ENCODE data around the gene CYB5D1. TPM values are rescaled to one million over a fixed set of nuclear protein-coding genes. Genes with fewer than 3 reads are reported as not detected.

Gene CYB5D1
- total RNA-seq, 1 experiment from 2014 or later = 8.5 TPM

GRCh38 chr17:7897773-7898172 is 40.0 kb downstream of the CYB5D1 start:
- DNase-seq = no peak
- no peak overlapping the region for H3K4me3 ChIP-seq (ENCODE audit: low read length)

GRCh38 chr17:7903154-7904103 is 45.6 kb downstream of the CYB5D1 start:
- Histone ChIP-seq H3K4me1 (ENCODE audit: low read length) (no peaks in the 10 kb centered on the region), H3K9me3 (ENCODE audit: low read length) (no peaks in the 10 kb centered on the region), H3K9ac (ENCODE audit: low read length) (no peak overlapping the region), H3K27ac (ENCODE audit: low read length) (no peak overlapping the region), H3K4me3 (ENCODE audit: low read length) (no peak overlapping the region), H3K9me2 (replicated peaks; ENCODE audit: insufficient read depth, low read length) (no peaks in the 10 kb centered on the region), H3K79me2 (ENCODE audit: low read length) (no peaks in the 10 kb centered on the region), H2AFZ (ENCODE audit: low read length) (no peak overlapping the region), H3K36me3 (ENCODE audit: insufficient read depth, low read length) (peaks cover 60% of the 10 kb centered on the region), H4K20me1 (ENCODE audit: insufficient read depth, low read depth, low read length) (peaks cover 6% of the 10 kb centered on the region; the same call in 1 of the 2 replicates), H3K4me2 (ENCODE audit: low read depth, low read length, poor library complexity, severe bottlenecking) (no peak overlapping the region), H3K27me3 (ENCODE audit: low read length) (no peaks in the 10 kb centered on the region)
- DNase-seq = no peak

More at GRCh38 chr17:7897773-7898172, 40.0 kb downstream of the CYB5D1 start:
- H3K4me1 ChIP-seq (ENCODE audit: low read length) = no peaks in the 10 kb centered on the region
- H3K9ac ChIP-seq (ENCODE audit: low read length) = no peak overlapping the region
- H4K20me1 ChIP-seq (ENCODE audit: insufficient read depth, low read depth, low read length) = 0 out of 2 replicates have a peak, but pooled peaks cover under 1% of the 10 kb centered on the region
- H3K9me2 ChIP-seq (replicated peaks; ENCODE audit: insufficient read depth, low read length) = no peaks in the 10 kb centered on the region
- H3K79me2 ChIP-seq (ENCODE audit: low read length) = 0 out of 2 replicates have a peak, but pooled peaks cover 11% of the 10 kb centered on the region
- H3K9me3 ChIP-seq (ENCODE audit: low read length) = no peaks in the 10 kb centered on the region
- H3K36me3 ChIP-seq (ENCODE audit: insufficient read depth, low read length) = peaks cover 70% of the 10 kb centered on the region
- H2AFZ ChIP-seq (ENCODE audit: low read length) = no peak overlapping the region
- H3K27ac ChIP-seq (ENCODE audit: low read length) = no peak overlapping the region
- H3K27me3 ChIP-seq (ENCODE audit: low read length) = no peaks in the 10 kb centered on the region
- H3K4me2 ChIP-seq (ENCODE audit: low read depth, low read length, poor library complexity, severe bottlenecking) = no peak overlapping the region

- Histone ChIP-seq H3K27ac (ENCODE audit: low read length) (no peak overlapping the region), H4K20me1 (ENCODE audit: insufficient read depth, low read depth, low read length) (peaks cover 3% of the 10 kb centered on the region), H3K4me1 (ENCODE audit: low read length) (peaks cover 44% of the 10 kb centered on the region), H3K9me3 (ENCODE audit: low read length) (no peaks in the 10 kb centered on the region), H3K4me2 (ENCODE audit: low read depth, low read length, poor library complexity, severe bottlenecking) (no peak overlapping the region), H3K27me3 (ENCODE audit: low read length) (no peaks in the 10 kb centered on the region), H3K79me2 (ENCODE audit: low read length) (no peaks in the 10 kb centered on the region), H3K36me3 (ENCODE audit: insufficient read depth, low read length) (peaks cover 40% of the 10 kb centered on the region), H3K9me2 (replicated peaks; ENCODE audit: insufficient read depth, low read length) (no peaks in the 10 kb centered on the region), H3K9ac (ENCODE audit: low read length) (no peak overlapping the region), H3K4me3 (ENCODE audit: low read length) (no peak overlapping the region), H2AFZ (ENCODE audit: low read length) (no peak overlapping the region)
- DNase-seq = no peak
Measured at GRCh38 chr17:7909089-7909488, 51.3 kb downstream of the CYB5D1 start.

GRCh38 chr17:7910281-7910680 is 52.5 kb downstream of the CYB5D1 start:
- no peak overlapping the region for H3K27ac ChIP-seq (ENCODE audit: low read length)
- DNase-seq = no peak
- peaks cover 56% of the 10 kb centered on the region for H3K4me1 ChIP-seq (ENCODE audit: low read length)
- H3K27me3 ChIP-seq (ENCODE audit: low read length) = no peaks in the 10 kb centered on the region
- H3K4me3 ChIP-seq (ENCODE audit: low read length) = no peak overlapping the region
- H3K36me3 ChIP-seq (ENCODE audit: insufficient read depth, low read length) = peaks cover 36% of the 10 kb centered on the region
- no peak overlapping the region for H2AFZ ChIP-seq (ENCODE audit: low read length)
- H3K4me2 ChIP-seq (ENCODE audit: low read depth, low read length, poor library complexity, severe bottlenecking) = no peak overlapping the region
- H3K9ac ChIP-seq (ENCODE audit: low read length) = no peak overlapping the region
- H3K79me2 ChIP-seq (ENCODE audit: low read length) = no peaks in the 10 kb centered on the region
- peaks cover 3% of the 10 kb centered on the region for H4K20me1 ChIP-seq (ENCODE audit: insufficient read depth, low read depth, low read length)
- H3K9me3 ChIP-seq (ENCODE audit: low read length) = no peaks in the 10 kb centered on the region
- no peaks in the 10 kb centered on the region for H3K9me2 ChIP-seq (replicated peaks; ENCODE audit: insufficient read depth, low read length)

- Histone ChIP-seq H3K79me2 (ENCODE audit: low read length) (no peaks in the 10 kb centered on the region), H3K27ac (ENCODE audit: low read length) (no peak overlapping the region), H3K4me2 (ENCODE audit: low read depth, low read length, poor library complexity, severe bottlenecking) (no peak overlapping the region), H3K4me3 (ENCODE audit: low read length) (no peak overlapping the region), H4K20me1 (ENCODE audit: insufficient read depth, low read depth, low read length) (peaks cover under 1% of the 10 kb centered on the region), H3K4me1 (ENCODE audit: low read length) (peaks cover 60% of the 10 kb centered on the region), H3K36me3 (ENCODE audit: insufficient read depth, low read length) (peaks cover 31% of the 10 kb centered on the region; the same call in 1 of the 2 replicates), H3K9ac (ENCODE audit: low read length) (0 out of 2 replicates have a peak overlapping the region, but pooled peaks have one; percentile 8), H3K27me3 (ENCODE audit: low read length) (no peaks in the 10 kb centered on the region), H2AFZ (ENCODE audit: low read length) (no peak overlapping the region), H3K9me3 (ENCODE audit: low read length) (no peaks in the 10 kb centered on the region), H3K9me2 (replicated peaks; ENCODE audit: insufficient read depth, low read length) (no peaks in the 10 kb centered on the region)
- no peak for DNase-seq
Measured at GRCh38 chr17:7910711-7911110, 52.9 kb downstream of the CYB5D1 start.

- Histone ChIP-seq H3K4me2 (ENCODE audit: low read depth, low read length, poor library complexity, severe bottlenecking) (no peak overlapping the region), H3K4me1 (ENCODE audit: low read length) (peaks cover 62% of the 10 kb centered on the region), H3K9ac (ENCODE audit: low read length) (0 out of 2 replicates have a peak overlapping the region, but pooled peaks have one; percentile 8), H3K9me2 (replicated peaks; ENCODE audit: insufficient read depth, low read length) (no peaks in the 10 kb centered on the region), H3K9me3 (ENCODE audit: low read length) (no peaks in the 10 kb centered on the region), H3K79me2 (ENCODE audit: low read length) (no peaks in the 10 kb centered on the region), H3K36me3 (ENCODE audit: insufficient read depth, low read length) (peaks cover 27% of the 10 kb centered on the region; the same call in 1 of the 2 replicates), H2AFZ (ENCODE audit: low read length) (no peak overlapping the region), H3K27me3 (ENCODE audit: low read length) (no peaks in the 10 kb centered on the region), H4K20me1 (ENCODE audit: insufficient read depth, low read depth, low read length) (no peaks in the 10 kb centered on the region; the same call in 1 of the 2 replicates), H3K27ac (ENCODE audit: low read length) (no peak overlapping the region), H3K4me3 (ENCODE audit: low read length) (no peak overlapping the region)
- DNase-seq = no peak
Measured at GRCh38 chr17:7911116-7911515, 53.3 kb downstream of the CYB5D1 start.

Small RNAs within 50 kb of the gene (small RNA-seq; reads per million reads assigned to genes)
- 1.2 reads per million, percentile 35 among the genes with 10 or more reads in this experiment for gene SCARNA21

Other genes starting within 250 kb of the CYB5D1 start
- gene FXR2, start 243.1 kb upstream of the CYB5D1 start, total RNA-seq (2014; rRNA removed; shearing (Covaris generic); ENCODE audit: low replicate concordance) = 40.5 and 42.3 TPM in 2 replicates
- gene SAT2, start 230.2 kb upstream of the CYB5D1 start, total RNA-seq (2014; rRNA removed; shearing (Covaris generic); ENCODE audit: low replicate concordance) = 36.0 and 55.0 TPM in 2 replicates
- 0.58 and 1.2 TPM in 2 replicates for gene SHBG, start 227.9 kb upstream of the CYB5D1 start, total RNA-seq (2014; rRNA removed; shearing (Covaris generic); ENCODE audit: low replicate concordance)
- gene ATP1B2, start 207.1 kb upstream of the CYB5D1 start, total RNA-seq (2014; rRNA removed; shearing (Covaris generic); ENCODE audit: low replicate concordance) = not detected in 2 replicates
- gene TP53, start 170.5 kb upstream of the CYB5D1 start, total RNA-seq (2014; rRNA removed; shearing (Covaris generic); ENCODE audit: low replicate concordance) = 11.0 and 14.0 TPM in 2 replicates
- gene WRAP53, start 169.5 kb upstream of the CYB5D1 start, total RNA-seq (2014; rRNA removed; shearing (Covaris generic); ENCODE audit: low replicate concordance) = 10.4 and 19.0 TPM in 2 replicates
- not detected in 2 replicates for gene EFNB3, start 152.8 kb upstream of the CYB5D1 start, total RNA-seq (2014; rRNA removed; shearing (Covaris generic); ENCODE audit: low replicate concordance)
- not detected in 2 replicates for gene DNAH2, start 140.3 kb upstream of the CYB5D1 start, total RNA-seq (2014; rRNA removed; shearing (Covaris generic); ENCODE audit: low replicate concordance)
- gene KDM6B, start 23.8 kb upstream of the CYB5D1 start, total RNA-seq (2014; rRNA removed; shearing (Covaris generic); ENCODE audit: low replicate concordance) = 11.9 and 34.6 TPM in 2 replicates
- 0.69 and 1.4 TPM in 2 replicates for gene TMEM88, start 2.9 kb upstream of the CYB5D1 start, total RNA-seq (2014; rRNA removed; shearing (Covaris generic); ENCODE audit: low replicate concordance)
- gene NAA38, start 444 bp upstream of the CYB5D1 start, total RNA-seq (2014; rRNA removed; shearing (Covaris generic); ENCODE audit: low replicate concordance) = 313 and 321 TPM in 2 replicates
- gene CHD3, start 30.8 kb downstream of the CYB5D1 start, total RNA-seq (2014; rRNA removed; shearing (Covaris generic); ENCODE audit: low replicate concordance) = 191 and 346 TPM in 2 replicates
- 2.1 and 3.5 TPM in 2 replicates for gene RNF227, start 58.3 kb downstream of the CYB5D1 start, total RNA-seq (2014; rRNA removed; shearing (Covaris generic); ENCODE audit: low replicate concordance)
- gene KCNAB3, start 71.9 kb downstream of the CYB5D1 start, total RNA-seq (2014; rRNA removed; shearing (Covaris generic); ENCODE audit: low replicate concordance) = 5.6 and 10.0 TPM in 2 replicates
- 54.4 and 60.8 TPM in 2 replicates for gene TRAPPC1, start 73.9 kb downstream of the CYB5D1 start, total RNA-seq (2014; rRNA removed; shearing (Covaris generic); ENCODE audit: low replicate concordance)
- gene CNTROB, start 74.2 kb downstream of the CYB5D1 start, total RNA-seq (2014; rRNA removed; shearing (Covaris generic); ENCODE audit: low replicate concordance) = 14.6 and 28.5 TPM in 2 replicates
- gene GUCY2D, start 144.6 kb downstream of the CYB5D1 start, total RNA-seq (2014; rRNA removed; shearing (Covaris generic); ENCODE audit: low replicate concordance) = not detected in 2 replicates
- not detected in 2 replicates for gene ALOX15B, start 181.1 kb downstream of the CYB5D1 start, total RNA-seq (2014; rRNA removed; shearing (Covaris generic); ENCODE audit: low replicate concordance)
- 0.22 and 1.5 TPM in 2 replicates for gene ALOX12B, start 229.7 kb downstream of the CYB5D1 start, total RNA-seq (2014; rRNA removed; shearing (Covaris generic); ENCODE audit: low replicate concordance)